H9 (cell line): ENCODE results near the gene NEK7. TPM values are rescaled to one million over a fixed set of nuclear protein-coding genes. Genes with fewer than 3 reads are reported as not detected.

Experiments
- DNase-seq: peaks from one replicate; pipeline ENCODE4 v3.0.0-alpha.2; 2017
- H2AFZ ChIP-seq: one replicate; pipeline ENCODE4 v1.6.1; 2013; ENCODE audit warnings: mild to moderate bottlenecking, low read length, control low read depth, moderate library complexity
- H2AK5ac ChIP-seq: 2 replicates; pipeline ENCODE4 v1.6.1; 2013; ENCODE audit warnings: low read length, control low read depth, mixed read lengths; ENCODE audit not compliant: insufficient read length
- H2BK120ac ChIP-seq: one replicate; pipeline ENCODE4 v1.6.1; 2013; ENCODE audit warnings: low read depth, mild to moderate bottlenecking, low read length, control low read depth, inconsistent platforms; ENCODE audit not compliant: poor library complexity, severe bottlenecking
- H2BK12ac ChIP-seq: 2 replicates; pipeline ENCODE4 v1.6.1; 2013; ENCODE audit warnings: low read length, control low read depth, mixed read lengths, low read depth; ENCODE audit not compliant: insufficient read length
- H2BK15ac ChIP-seq: 2 replicates; pipeline ENCODE4 v1.6.1; 2013; ENCODE audit warnings: low read depth, low read length, control low read depth
- H2BK20ac ChIP-seq: one replicate; pipeline ENCODE4 v1.6.1; 2013; ENCODE audit warnings: low read depth, mild to moderate bottlenecking, low read length, control low read depth, inconsistent platforms; ENCODE audit not compliant: poor library complexity, severe bottlenecking
- H2BK5ac ChIP-seq: 2 replicates; pipeline ENCODE4 v1.6.1; 2013; ENCODE audit warnings: low read length, control low read depth, mixed read lengths; ENCODE audit not compliant: insufficient read length
- H3K14ac ChIP-seq: 2 replicates; pipeline ENCODE4 v1.6.1; 2013; ENCODE audit warnings: low read length, control low read depth; ENCODE audit not compliant: insufficient read depth
- H3K18ac ChIP-seq: 2 replicates; pipeline ENCODE4 v1.6.1; 2013; ENCODE audit warnings: low read depth, mild to moderate bottlenecking, mixed read lengths, low read length, control low read depth; ENCODE audit not compliant: insufficient read length
- H3K23ac ChIP-seq: 2 replicates; pipeline ENCODE4 v1.6.1; 2013; ENCODE audit warnings: low read length, control low read depth, mixed read lengths, low read depth; ENCODE audit not compliant: insufficient read length
- H3K23me2 ChIP-seq: 2 replicates; pipeline ENCODE4 v1.6.1; 2013; ENCODE audit warnings: low read depth, mild to moderate bottlenecking, mixed read lengths, low read length, control low read depth; ENCODE audit not compliant: insufficient read length, poor library complexity, severe bottlenecking
- H3K27ac ChIP-seq: 2 replicates; pipeline ENCODE4 v1.5.1; 2013; ENCODE audit warnings: low read length, control low read depth, mixed read lengths, low read depth; ENCODE audit not compliant: insufficient read length
- H3K27me3 ChIP-seq: 2 replicates; pipeline ENCODE4 v1.6.1; 2013; ENCODE audit warnings: low read length, control low read depth, inconsistent platforms; ENCODE audit not compliant: insufficient read depth
- H3K4ac ChIP-seq: 2 replicates; pipeline ENCODE4 v1.6.1; 2013; ENCODE audit warnings: low read depth, mild to moderate bottlenecking, control low read depth, inconsistent platforms, low read length, moderate library complexity
- H3K4me1 ChIP-seq: 2 replicates; pipeline ENCODE4 v1.6.1; 2013; ENCODE audit warnings: low read length, control low read depth, inconsistent platforms; ENCODE audit not compliant: insufficient read depth
- H3K4me2 ChIP-seq: 2 replicates; pipeline ENCODE4 v1.6.1; 2013; ENCODE audit warnings: low read length, control low read depth, mixed read lengths; ENCODE audit not compliant: insufficient read length, insufficient read depth
- H3K56ac ChIP-seq: 2 replicates; pipeline ENCODE4 v1.6.1; 2013; ENCODE audit warnings: low read depth, mild to moderate bottlenecking, mixed read lengths, low read length, control low read depth; ENCODE audit not compliant: insufficient read length
- H3K79me1 ChIP-seq: 2 replicates; pipeline ENCODE4 v1.6.1; 2013; ENCODE audit warnings: low read depth, mild to moderate bottlenecking, moderate library complexity, low read length, control low read depth, inconsistent platforms; ENCODE audit not compliant: insufficient read depth, poor library complexity, severe bottlenecking
- H3K79me2 ChIP-seq: 2 replicates; pipeline ENCODE4 v1.6.1; 2013; ENCODE audit warnings: low read length, control low read depth, inconsistent platforms; ENCODE audit not compliant: insufficient read depth
- H3K9ac ChIP-seq: 2 replicates; pipeline ENCODE4 v1.6.1; 2013; ENCODE audit warnings: low read length, control low read depth, mixed read lengths; ENCODE audit not compliant: insufficient read length; ENCODE audit errors: extremely low read depth
- H3K9me3 ChIP-seq: one replicate; pipeline ENCODE4 v1.6.1; 2013; ENCODE audit warnings: low read depth, low read length, inconsistent platforms; ENCODE audit not compliant: control insufficient read depth
- H3T11ph ChIP-seq: one replicate; pipeline ENCODE4 v1.6.1; 2013; ENCODE audit warnings: mild to moderate bottlenecking, low read length, control low read depth, inconsistent platforms
- H4K20me1 ChIP-seq: one replicate; pipeline ENCODE4 v1.6.1; 2013; ENCODE audit not compliant: control insufficient read depth, insufficient read length, insufficient read depth
- H4K5ac ChIP-seq: 2 replicates; pipeline ENCODE4 v1.6.1; 2013; ENCODE audit warnings: low read depth, mild to moderate bottlenecking, mixed read lengths, low read length, control low read depth; ENCODE audit not compliant: insufficient read length
- H4K8ac ChIP-seq: replicated peaks from 2 replicates; pipeline ENCODE4 v1.6.1; 2013; ENCODE audit warnings: low read length, control low read depth, mixed read lengths, low read depth; ENCODE audit not compliant: insufficient read length
- H4K91ac ChIP-seq: 2 replicates; pipeline ENCODE4 v1.6.1; 2013; ENCODE audit warnings: low read depth, mild to moderate bottlenecking, moderate library complexity, mixed read lengths, low read length, control low read depth; ENCODE audit not compliant: insufficient read length
- H3K27ac Mint-ChIP-seq, 3 experiments: 2 replicates in 2 of 3; 3 replicates in 1 of 3; pipeline ENCODE4 v1.8.0; 2020 to 2021; ENCODE audit warnings: mixed read lengths in 3 of 3, mild to moderate bottlenecking in 1 of 3, moderate library complexity in 1 of 3
- H3K27me3 Mint-ChIP-seq: 2 replicates; pipeline ENCODE4 v1.8.0; 2021; ENCODE audit warnings: low read depth, mild to moderate bottlenecking, moderate library complexity, mixed read lengths
- H3K36me3 Mint-ChIP-seq, 3 experiments: 2 replicates in 2 of 3; 3 replicates in 1 of 3; pipeline ENCODE4 v1.8.0; 2020 to 2021; ENCODE audit warnings: low read depth in 3 of 3, mixed read lengths in 3 of 3; ENCODE audit not compliant: insufficient read depth in 1 of 3
- H3K4me1 Mint-ChIP-seq, 2 experiments: 2 replicates each; pipeline ENCODE4 v1.8.0; 2020; ENCODE audit warnings: mixed read lengths in 2 of 2
- H3K4me3 Mint-ChIP-seq, 2 experiments: 2 replicates in 1 of 2; 3 replicates in 1 of 2; pipeline ENCODE4 v1.8.0; 2020 to 2021; ENCODE audit warnings: mild to moderate bottlenecking in 2 of 2, mixed read lengths in 2 of 2, moderate library complexity in 1 of 2
- H3K9me3 Mint-ChIP-seq, 2 experiments: 2 replicates in 1 of 2; 3 replicates in 1 of 2; pipeline ENCODE4 v1.8.0; 2020; ENCODE audit warnings: mild to moderate bottlenecking in 2 of 2, mixed read lengths in 2 of 2, moderate library complexity in 1 of 2
- CTCF ChIP-seq: fragments of 200-600 bp; sonication (generic); conservative IDR thresholded peaks from 3 replicates; pipeline ENCODE4 v1.8.0; 2021; ENCODE audit warnings: antibody characterized with exemption, mild to moderate bottlenecking
- WGBS: extraction: QIAGEN DNeasy Blood & Tissue Kit; methylation state at CpG from one replicate; pipeline ENCODE4 v1.1.7; 2013; ENCODE audit warnings: missing lambda C conversion rate, low lambda C conversion rate, mixed read lengths; ENCODE audit not compliant: insufficient read length; ENCODE audit errors: extremely low coverage; 5-methylcytosine and 5-hydroxymethylcytosine counted together
- total RNA-seq: library from RNA; stranded (reverse); gene quantifications from 2 replicates; pipeline ENCODE4 v1.2.1, GENCODE V29; 2021

The NEK7 gene
- total RNA-seq, 1 experiment from 2014 or later, result 9.6 TPM

DNA sequence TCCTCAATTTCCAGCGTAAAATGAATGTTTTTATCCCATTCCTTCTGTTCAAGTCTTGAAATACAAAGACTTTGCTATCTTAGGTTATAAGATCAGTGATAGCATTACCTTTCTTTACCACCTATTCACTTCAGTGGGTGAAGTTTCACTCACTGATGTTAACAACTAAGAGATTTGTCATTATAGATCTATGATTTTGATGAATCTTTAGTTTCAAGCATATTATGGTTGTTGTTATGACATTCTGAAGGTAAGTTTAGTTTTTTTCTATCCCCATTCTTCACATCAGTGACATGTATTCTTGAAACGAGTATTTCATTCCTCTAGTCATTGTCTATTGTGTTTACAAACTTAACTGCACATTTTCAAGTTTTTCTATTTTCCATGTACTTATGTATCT is 201.1 kb downstream of the NEK7 start:
- H4K8ac ChIP-seq, result no peak overlapping the region
- H3K4ac ChIP-seq, result no peak overlapping the region
- H3K4me1 ChIP-seq, result peaks cover 2% of the 10 kb centered on the region; the same call in 1 of the 2 replicates
- WGBS, result no CpG with 5 or more reads among the region's 2 CpGs
- no peak overlapping the region for H2BK20ac ChIP-seq
- H3K23ac ChIP-seq, result no peak overlapping the region
- no peaks in the 10 kb centered on the region for H3K79me1 ChIP-seq
- no peaks in the 10 kb centered on the region for H3K23me2 ChIP-seq
- no peak overlapping the region for H2BK12ac ChIP-seq
- peaks cover 7% of the 10 kb centered on the region in 2 experiments for H3K4me1 Mint-ChIP-seq
- H3K36me3 Mint-ChIP-seq, result no peaks in the 10 kb centered on the region
- no peak overlapping the region for H3K18ac ChIP-seq
- no peak for DNase-seq
- no peak overlapping the region for H3K27ac Mint-ChIP-seq
- H4K5ac ChIP-seq, result no peak overlapping the region
- H3K27me3 ChIP-seq, result no peaks in the 10 kb centered on the region
- no peak overlapping the region for H3K27ac ChIP-seq
- no peak overlapping the region for H3K9ac ChIP-seq
- no peak overlapping the region for H3T11ph ChIP-seq
- no peak overlapping the region for H2BK5ac ChIP-seq
- no peak overlapping the region for H3K14ac ChIP-seq
- H4K20me1 ChIP-seq, result no peaks in the 10 kb centered on the region
- H2AFZ ChIP-seq, result no peak overlapping the region
- TF ChIP-seq CTCF, result no peak
- H3K27me3 Mint-ChIP-seq, result no peaks in the 10 kb centered on the region
- no peak overlapping the region for H3K56ac ChIP-seq
- H2AK5ac ChIP-seq, result no peak overlapping the region
- no peaks in the 10 kb centered on the region for H3K79me2 ChIP-seq
- H3K4me3 Mint-ChIP-seq, result no peak overlapping the region
- no peaks in the 10 kb centered on the region for H3K9me3 ChIP-seq
- no peak overlapping the region for H3K4me2 ChIP-seq
- no peaks in the 10 kb centered on the region for H3K9me3 Mint-ChIP-seq
- H2BK15ac ChIP-seq, result no peak overlapping the region
- H2BK120ac ChIP-seq, result no peak overlapping the region
- no peak overlapping the region for H4K91ac ChIP-seq
